Duodenal mucosa (tissue), 2 donors: ENCODE data around the gene GBX2.

Source experiments
- H3K27ac ChIP-seq: one replicate; pipeline ENCODE4 v1.7.0; 2013; ENCODE audit warnings: low read depth, low read length
- H3K27me3 ChIP-seq, 2 donors: one replicate each; pipeline ENCODE4 v1.7.0; 2013; ENCODE audit warnings: low read length in 2 of 2, control low read depth in 1 of 2; ENCODE audit not compliant: insufficient read depth in 2 of 2, control insufficient read depth in 1 of 2
- H3K36me3 ChIP-seq, 2 donors: one replicate each; pipeline ENCODE4 v1.7.0; 2013; ENCODE audit warnings: low read length in 2 of 2, control low read depth in 1 of 2; ENCODE audit not compliant: insufficient read depth in 2 of 2, control insufficient read depth in 1 of 2
- H3K4me1 ChIP-seq, 2 donors: one replicate each; pipeline ENCODE4 v1.7.0; 2013; ENCODE audit warnings: low read length in 2 of 2, control low read depth in 1 of 2; ENCODE audit not compliant: insufficient read depth in 2 of 2, control insufficient read depth in 1 of 2
- H3K4me3 ChIP-seq, 2 donors: one replicate each; pipeline ENCODE4 v1.7.0; 2013; ENCODE audit warnings: low read length in 2 of 2, low read depth in 1 of 2
- H3K9ac ChIP-seq, 2 donors: one replicate each; pipeline ENCODE4 v1.7.0; 2013; ENCODE audit warnings: low read length in 2 of 2, low read depth in 1 of 2
- H3K9me3 ChIP-seq, 2 donors: one replicate each; pipeline ENCODE4 v1.7.0; 2013; ENCODE audit warnings: low read length in 2 of 2, control low read depth in 1 of 2; ENCODE audit not compliant: control insufficient read depth in 1 of 2

Gene GBX2

GRCh38 chr2:236175548-236176150, 7.5 kb upstream of the GBX2 start:
- Histone ChIP-seq H3K4me1 (peaks cover 0 to 2% of the 10 kb centered on the region in 2 donors), H3K4me3 (no peak overlapping the region), H3K9me3 (no peaks in the 10 kb centered on the region), H3K27ac (no peak overlapping the region), H3K27me3 (peaks cover 78 to 90% of the 10 kb centered on the region in 2 donors), H3K36me3 (no peaks in the 10 kb centered on the region), H3K9ac (no peak overlapping the region)

- Histone ChIP-seq H3K9ac (no peak overlapping the region), H3K4me1 (no peaks in the 10 kb centered on the region), H3K27me3 (peaks cover 80 to 93% of the 10 kb centered on the region in 2 donors)
Measured at GRCh38 chr2:236173729-236174607, 5.8 kb upstream of the GBX2 start.

GRCh38 chr2:236173036-236173728, 5.0 kb upstream of the GBX2 start:
- H3K9ac ChIP-seq = no peak overlapping the region
- H3K9me3 ChIP-seq = no peaks in the 10 kb centered on the region
- no peak overlapping the region for H3K4me3 ChIP-seq
- no peaks in the 10 kb centered on the region for H3K4me1 ChIP-seq
- no peak overlapping the region for H3K27ac ChIP-seq
- peaks cover 77 to 91% of the 10 kb centered on the region in 2 donors for H3K27me3 ChIP-seq
- no peaks in the 10 kb centered on the region for H3K36me3 ChIP-seq

More at GRCh38 chr2:236173729-236174607, 5.8 kb upstream of the GBX2 start:
- Histone ChIP-seq H3K27ac (no peak overlapping the region), H3K36me3 (no peaks in the 10 kb centered on the region), H3K4me3 (no peak overlapping the region), H3K9me3 (no peaks in the 10 kb centered on the region)

GRCh38 chr2:236172255-236173035, 4.3 kb upstream of the GBX2 start:
- Histone ChIP-seq H3K4me3 (no peak overlapping the region), H3K4me1 (no peaks in the 10 kb centered on the region), H3K9ac (no peak overlapping the region), H3K27me3 (peaks cover 75 to 85% of the 10 kb centered on the region in 2 donors), H3K27ac (no peak overlapping the region), H3K36me3 (no peaks in the 10 kb centered on the region), H3K9me3 (no peaks in the 10 kb centered on the region)

- Histone ChIP-seq H3K4me1 (peaks cover 0 to 2% of the 10 kb centered on the region in 2 donors), H3K9me3 (no peaks in the 10 kb centered on the region), H3K27ac (no peak overlapping the region), H3K27me3 (peaks cover 77 to 88% of the 10 kb centered on the region in 2 donors), H3K36me3 (no peaks in the 10 kb centered on the region), H3K4me3 (no peak overlapping the region), H3K9ac (no peak overlapping the region)
Measured at GRCh38 chr2:236171680-236172254, 3.6 kb upstream of the GBX2 start.

- no peak overlapping the region for H3K27ac ChIP-seq
- H3K4me3 ChIP-seq = no peak overlapping the region
- H3K9me3 ChIP-seq = no peaks in the 10 kb centered on the region
- no peak overlapping the region for H3K9ac ChIP-seq
- no peaks in the 10 kb centered on the region for H3K36me3 ChIP-seq
- H3K4me1 ChIP-seq = peaks cover 0 to 7% of the 10 kb centered on the region in 2 donors
- peaks cover 81 to 89% of the 10 kb centered on the region in 2 donors for H3K27me3 ChIP-seq
Measured at GRCh38 chr2:236171181-236171679, 3.0 kb upstream of the GBX2 start.

GRCh38 chr2:236170590-236171165, 2.5 kb upstream of the GBX2 start:
- Histone ChIP-seq H3K27ac (no peak overlapping the region), H3K9me3 (no peaks in the 10 kb centered on the region), H3K4me1 (peaks cover 0 to 12% of the 10 kb centered on the region in 2 donors), H3K4me3 (no peak overlapping the region), H3K9ac (no peak overlapping the region), H3K27me3 (peaks cover 81 to 90% of the 10 kb centered on the region in 2 donors), H3K36me3 (no peaks in the 10 kb centered on the region)

- Histone ChIP-seq H3K4me1 (peaks cover 0 to 12% of the 10 kb centered on the region in 2 donors), H3K27ac (no peak overlapping the region), H3K27me3 (peaks cover 85 to 90% of the 10 kb centered on the region in 2 donors), H3K9me3 (no peaks in the 10 kb centered on the region), H3K36me3 (no peaks in the 10 kb centered on the region), H3K4me3 (no peak overlapping the region), H3K9ac (no peak overlapping the region)
Measured at GRCh38 chr2:236169741-236170589, 1.8 kb upstream of the GBX2 start.
